Coronary artery (tissue), 2 donors: Measurements from ENCODE around the gene SIPA1L3.

Experiments used
- DNase-seq: peaks from one replicate; pipeline ENCODE4 v3.0.0-alpha.2; 2017; ENCODE audit warnings: low spot score
- H3K27ac ChIP-seq, 2 donors: fragments of 200-600 bp; sonication (generic); one replicate each; pipeline ENCODE4 v1.5.1; 2016 to 2019
- H3K4me3 ChIP-seq: fragments of 200-600 bp; sonication (generic); 2 replicates; pipeline ENCODE4 v1.5.1; 2016; ENCODE audit warnings: mild to moderate bottlenecking, moderate library complexity
- TF ChIP-seq, protein P1 (sequence below): fragments of 200-600 bp; sonication (generic); IDR thresholded peaks from one replicate; pipeline ENCODE4 v1.5.1; 2019; ENCODE audit warnings: antibody characterized with exemption

SIPA1L3 gene

DNA sequence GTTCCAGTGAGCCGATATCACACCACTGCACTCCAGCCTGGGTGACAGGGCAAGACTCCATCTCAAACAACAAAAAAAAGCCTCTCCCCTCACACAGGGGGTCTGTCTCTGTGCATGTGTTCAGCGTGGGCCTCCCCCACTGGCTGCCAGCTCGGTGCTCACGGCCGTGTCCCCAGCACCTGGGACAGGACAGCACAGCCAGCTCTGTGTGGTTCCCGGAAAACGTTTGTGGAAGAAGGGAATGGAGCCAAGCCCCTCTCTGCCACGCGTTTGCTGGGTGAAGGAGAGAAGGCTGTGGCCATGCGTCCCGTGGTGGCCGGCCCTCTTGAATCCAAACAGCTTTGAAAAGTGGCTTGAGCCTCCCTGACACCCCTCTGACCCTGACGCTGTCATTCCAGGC, 284.7 kb downstream of the SIPA1L3 start:
- no peak for DNase-seq
- no peak overlapping the region for H3K4me3 ChIP-seq
- H3K27ac ChIP-seq = no peak overlapping the region
- TF ChIP-seq, protein P1, sequence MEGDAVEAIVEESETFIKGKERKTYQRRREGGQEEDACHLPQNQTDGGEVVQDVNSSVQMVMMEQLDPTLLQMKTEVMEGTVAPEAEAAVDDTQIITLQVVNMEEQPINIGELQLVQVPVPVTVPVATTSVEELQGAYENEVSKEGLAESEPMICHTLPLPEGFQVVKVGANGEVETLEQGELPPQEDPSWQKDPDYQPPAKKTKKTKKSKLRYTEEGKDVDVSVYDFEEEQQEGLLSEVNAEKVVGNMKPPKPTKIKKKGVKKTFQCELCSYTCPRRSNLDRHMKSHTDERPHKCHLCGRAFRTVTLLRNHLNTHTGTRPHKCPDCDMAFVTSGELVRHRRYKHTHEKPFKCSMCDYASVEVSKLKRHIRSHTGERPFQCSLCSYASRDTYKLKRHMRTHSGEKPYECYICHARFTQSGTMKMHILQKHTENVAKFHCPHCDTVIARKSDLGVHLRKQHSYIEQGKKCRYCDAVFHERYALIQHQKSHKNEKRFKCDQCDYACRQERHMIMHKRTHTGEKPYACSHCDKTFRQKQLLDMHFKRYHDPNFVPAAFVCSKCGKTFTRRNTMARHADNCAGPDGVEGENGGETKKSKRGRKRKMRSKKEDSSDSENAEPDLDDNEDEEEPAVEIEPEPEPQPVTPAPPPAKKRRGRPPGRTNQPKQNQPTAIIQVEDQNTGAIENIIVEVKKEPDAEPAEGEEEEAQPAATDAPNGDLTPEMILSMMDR = no peak

DNA sequence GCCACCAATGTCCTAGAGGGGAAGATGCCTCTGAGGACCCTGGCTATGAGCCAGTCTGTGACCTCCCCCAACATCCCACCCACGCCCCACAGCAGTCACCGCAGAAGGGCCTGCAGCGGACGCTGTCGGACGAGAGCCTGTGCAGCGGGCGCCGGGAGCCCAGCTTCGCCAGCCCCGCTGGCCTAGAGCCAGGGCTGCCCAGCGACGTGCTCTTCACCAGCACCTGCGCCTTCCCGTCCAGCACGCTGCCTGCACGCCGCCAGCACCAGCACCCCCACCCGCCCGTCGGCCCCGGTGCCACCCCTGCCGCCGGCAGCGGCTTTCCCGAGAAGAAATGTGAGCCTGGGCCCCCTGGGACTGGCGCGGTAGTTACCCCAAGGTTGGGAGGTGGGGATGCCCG, 286.4 kb downstream of the SIPA1L3 start:
- H3K4me3 ChIP-seq = no peak overlapping the region
- TF ChIP-seq, protein P1 = no peak
- H3K27ac ChIP-seq = no peak overlapping the region
- DNase-seq = no peak

DNA sequence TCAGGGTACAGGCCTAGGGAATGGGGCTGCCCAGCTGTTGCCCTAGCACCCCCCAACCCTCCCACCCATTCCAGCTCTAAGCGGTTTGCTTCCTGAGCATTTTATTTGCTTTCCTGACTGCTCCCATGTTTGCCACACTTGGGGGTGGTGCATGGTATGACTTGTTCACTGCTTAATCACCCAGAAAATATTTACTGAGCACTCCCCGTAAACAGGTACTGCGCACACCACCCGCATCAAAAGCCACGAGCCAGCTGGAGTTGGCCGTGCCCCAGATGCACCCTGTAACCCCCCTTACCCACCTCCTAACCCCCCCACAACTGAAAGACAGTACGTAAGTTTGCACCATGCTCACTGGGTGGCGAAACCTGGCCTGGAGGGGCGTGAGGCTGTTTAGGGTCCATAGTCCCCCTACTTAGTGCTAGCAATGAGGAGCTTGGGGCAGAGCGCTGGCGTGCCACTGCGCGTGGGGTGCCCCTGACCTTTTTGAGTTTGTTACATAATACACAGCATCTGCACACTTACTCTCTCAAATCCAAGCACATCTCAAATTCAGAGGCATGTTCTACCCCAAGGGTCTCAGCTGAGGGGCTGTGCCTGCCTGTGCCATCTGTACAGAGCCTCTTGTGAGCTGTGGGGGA, 287.2 kb downstream of the SIPA1L3 start:
- TF ChIP-seq, protein P1 = no peak
- no peak overlapping the region for H3K4me3 ChIP-seq
- no peak for DNase-seq
- no peak overlapping the region for H3K27ac ChIP-seq

DNA sequence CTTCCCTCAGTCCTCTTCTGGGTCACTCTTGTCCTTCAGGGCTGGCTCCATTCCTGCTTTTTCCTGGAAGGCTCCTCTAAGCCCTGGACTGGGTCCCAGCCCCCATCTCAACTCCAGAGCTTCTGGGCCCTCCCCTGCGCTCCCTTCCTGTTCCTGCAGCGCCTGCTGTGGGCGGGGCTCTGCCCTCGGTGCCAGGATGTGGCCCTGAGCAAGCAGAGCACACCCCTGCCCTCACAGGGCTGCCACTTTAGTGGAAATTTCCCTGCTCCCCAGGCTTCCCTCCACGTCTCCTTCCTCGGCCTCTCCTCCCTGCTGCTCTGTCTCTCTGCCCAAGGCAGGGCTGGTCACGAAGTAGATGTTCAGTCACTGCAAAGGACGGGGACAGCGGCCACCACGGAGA, 288.2 kb downstream of the SIPA1L3 start:
- TF ChIP-seq, protein P1 = no peak
- no peak overlapping the region for H3K4me3 ChIP-seq
- no peak overlapping the region for H3K27ac ChIP-seq
- no peak for DNase-seq

DNA sequence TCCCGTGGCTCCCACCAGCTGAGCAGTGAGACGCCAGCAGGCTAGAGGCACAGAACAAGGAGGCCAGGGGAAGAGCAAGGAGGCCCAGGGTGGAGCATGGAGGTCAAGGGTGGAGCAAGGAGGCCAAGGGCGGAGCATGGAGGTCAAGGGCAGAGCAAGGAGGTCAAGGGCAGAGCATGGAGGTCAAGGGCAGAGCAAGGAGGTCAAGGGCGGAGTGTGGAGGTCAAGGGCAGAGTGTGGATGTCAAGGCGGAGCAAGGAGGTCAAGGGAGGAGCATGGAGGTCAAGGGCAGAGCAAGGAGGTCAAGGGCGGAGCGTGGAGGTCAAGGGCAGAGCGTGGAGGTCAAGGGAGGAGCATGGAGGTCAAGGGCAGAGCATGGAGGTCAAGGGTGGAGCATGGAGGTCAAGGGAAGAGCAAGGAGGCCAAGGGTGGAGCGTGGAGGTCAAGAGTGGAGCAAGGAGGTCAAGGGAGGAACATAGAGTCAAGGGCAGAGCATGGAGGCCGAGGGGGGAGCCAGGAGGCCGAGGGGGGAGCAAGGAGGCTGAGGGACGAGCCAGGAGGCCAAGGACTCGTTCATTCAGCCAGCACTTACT, 289.3 kb downstream of the SIPA1L3 start:
- DNase-seq = no peak
- Histone ChIP-seq H3K27ac (no peak overlapping the region), H3K4me3 (no peak overlapping the region)
- TF ChIP-seq, protein P1 = no peak

DNA sequence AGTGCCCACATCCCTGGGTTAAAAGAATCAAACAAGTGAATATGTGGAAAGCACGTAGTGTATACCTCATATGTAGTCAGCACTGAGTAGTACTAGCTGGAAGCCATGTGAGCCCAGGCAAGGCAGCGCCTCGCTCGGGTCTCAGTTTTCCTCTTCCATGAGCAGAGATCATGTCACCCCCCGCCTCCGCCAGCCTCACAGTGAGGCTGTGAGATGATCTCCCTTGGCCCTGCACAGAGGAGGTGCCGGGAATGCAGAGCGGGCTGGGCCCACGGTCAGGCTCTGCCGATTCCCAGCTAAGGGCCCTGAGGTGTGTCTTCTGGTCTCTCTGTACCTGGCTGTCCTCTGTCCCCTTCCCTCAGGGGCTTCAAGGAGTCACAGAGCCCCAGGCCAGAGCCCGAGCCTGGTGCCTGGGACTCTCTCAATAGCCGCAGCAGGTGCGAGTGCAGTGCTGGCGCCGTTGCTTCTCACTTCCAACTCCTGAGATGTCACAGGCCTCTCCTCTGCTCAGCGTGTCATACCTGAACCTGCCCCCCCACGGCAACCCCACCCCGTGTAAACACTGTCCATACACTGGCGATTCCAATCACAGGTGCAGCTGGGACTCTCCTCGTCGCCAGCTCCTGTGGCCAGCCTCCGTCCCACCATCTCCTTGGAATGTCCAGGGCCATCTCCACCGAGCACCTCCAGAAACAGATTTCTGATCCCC, 290.1 kb downstream of the SIPA1L3 start:
- DNase-seq = no peak
- no peak overlapping the region for H3K27ac ChIP-seq
- H3K4me3 ChIP-seq = no peak overlapping the region
- TF ChIP-seq, protein P1 = no peak
